ENCODE results near the gene CYP4F22.
A peak's percentile ranks its signal among the peaks of the same experiment; 100 is the strongest.

The CYP4F22 gene

GRCh38 chr19:15466851-15467733 is 41.2 kb upstream of the CYP4F22 start:
- peaks cover 42% of the 10 kb centered on the region for H3K4me1 ChIP-seq (ENCODE audit: low read depth, poor library complexity, severe bottlenecking)
- no peak overlapping the region; the same call in 1 of the 2 replicates for H3K9ac ChIP-seq
- no peaks in the 10 kb centered on the region for H4K20me1 ChIP-seq (ENCODE audit: insufficient read depth)
- peak overlapping the region; percentile 25 for H2AFZ ChIP-seq (ENCODE audit: low read depth)
- peak overlapping the region; percentile 56 for H3K27ac ChIP-seq
- no peaks in the 10 kb centered on the region for H3K79me2 ChIP-seq (ENCODE audit: insufficient read depth, low read depth)
- no peak overlapping the region for H3K4me3 ChIP-seq (IDR thresholded peaks at IDR 0.05; ENCODE audit: insufficient read depth, low read depth, low read length)
- H3K4me2 ChIP-seq: peak overlapping the region; percentile 22; the same call in 1 of the 2 replicates
- TF ChIP-seq CTCF (conservative IDR thresholded peaks at IDR 0.05; ENCODE audit: low read depth, low read length): no peak
- no peaks in the 10 kb centered on the region for H3K36me3 ChIP-seq (ENCODE audit: insufficient read depth)
- no peaks in the 10 kb centered on the region for H3K27me3 ChIP-seq (ENCODE audit: insufficient read depth, low read depth)

- no peak overlapping the region for H3K4me2 ChIP-seq
- H3K27me3 ChIP-seq (ENCODE audit: insufficient read depth, low read depth): no peaks in the 10 kb centered on the region
- TF ChIP-seq CTCF (conservative IDR thresholded peaks at IDR 0.05; ENCODE audit: low read depth, low read length): no peak
- no peak overlapping the region for H3K4me3 ChIP-seq (IDR thresholded peaks at IDR 0.05; ENCODE audit: insufficient read depth, low read depth, low read length)
- no peak overlapping the region for H3K9ac ChIP-seq
- no peaks in the 10 kb centered on the region for H3K36me3 ChIP-seq (ENCODE audit: insufficient read depth)
- no peaks in the 10 kb centered on the region for H4K20me1 ChIP-seq (ENCODE audit: insufficient read depth)
- no peaks in the 10 kb centered on the region for H3K79me2 ChIP-seq (ENCODE audit: insufficient read depth, low read depth)
- H3K4me1 ChIP-seq (ENCODE audit: low read depth, poor library complexity, severe bottlenecking): peaks cover 40% of the 10 kb centered on the region
- H3K27ac ChIP-seq: no peak overlapping the region
- H2AFZ ChIP-seq (ENCODE audit: low read depth): no peak overlapping the region
These were observed 40.6 kb upstream of the CYP4F22 start for GRCh38 chr19:15467734-15468214.

- Histone ChIP-seq H3K4me2 (no peak overlapping the region), H3K27me3 (ENCODE audit: insufficient read depth, low read depth) (no peaks in the 10 kb centered on the region), H2AFZ (ENCODE audit: low read depth) (no peak overlapping the region), H3K36me3 (ENCODE audit: insufficient read depth) (no peaks in the 10 kb centered on the region), H3K4me1 (ENCODE audit: low read depth, poor library complexity, severe bottlenecking) (peaks cover 35% of the 10 kb centered on the region), H3K79me2 (ENCODE audit: insufficient read depth, low read depth) (no peaks in the 10 kb centered on the region), H3K27ac (no peak overlapping the region), H3K4me3 (IDR thresholded peaks at IDR 0.05; ENCODE audit: insufficient read depth, low read depth, low read length) (no peak overlapping the region), H3K9ac (no peak overlapping the region), H4K20me1 (ENCODE audit: insufficient read depth) (no peaks in the 10 kb centered on the region)
- no peak for TF ChIP-seq CTCF (conservative IDR thresholded peaks at IDR 0.05; ENCODE audit: low read depth, low read length)
These were observed 39.4 kb upstream of the CYP4F22 start for GRCh38 chr19:15468675-15469512.

- Histone ChIP-seq H3K4me3 (IDR thresholded peaks at IDR 0.05; ENCODE audit: insufficient read depth, low read depth, low read length) (no peak overlapping the region), H3K4me1 (ENCODE audit: low read depth, poor library complexity, severe bottlenecking) (peaks cover 38% of the 10 kb centered on the region), H3K9ac (no peak overlapping the region), H4K20me1 (ENCODE audit: insufficient read depth) (no peaks in the 10 kb centered on the region), H3K27ac (no peak overlapping the region), H3K27me3 (ENCODE audit: insufficient read depth, low read depth) (no peaks in the 10 kb centered on the region), H3K4me2 (no peak overlapping the region), H3K79me2 (ENCODE audit: insufficient read depth, low read depth) (no peaks in the 10 kb centered on the region), H3K36me3 (ENCODE audit: insufficient read depth) (no peaks in the 10 kb centered on the region), H2AFZ (ENCODE audit: low read depth) (no peak overlapping the region)
- no peak for TF ChIP-seq CTCF (conservative IDR thresholded peaks at IDR 0.05; ENCODE audit: low read depth, low read length)
These were observed 38.6 kb upstream of the CYP4F22 start for GRCh38 chr19:15469513-15470297.

All from KMS-11 (cell line).